T-helper 1 cell treated with Interleukin-12 subunit alpha and Interleukin-12 subunit beta and Interleukin-4 antibody, amounts not matched to agents 30 ng/mL and 1 ng/mL, for 36 hours (primary cell): ENCODE measurements around the gene GALR2. TPM values are rescaled to one million over a fixed set of nuclear protein-coding genes. Genes with fewer than 3 reads are reported as not detected.

Experiments
- intact Hi-C: fragments of 100-400 bp; cut with micrococcal nuclease; formaldehyde crosslinking; loops from one replicate; pipeline ENCODE4 v1.15.1; 2024
- total RNA-seq: library from RNA; stranded (reverse); gene quantifications from 2 replicates; pipeline ENCODE4 v1.2.3, GENCODE V29; 2022

GALR2 gene
- total RNA-seq, 1 donor from 2014 or later, result 0.86 TPM

- intact Hi-C loops, result no loop called here
Measured at GRCh38 chr17:76091526-76092286, 17.1 kb downstream of the GALR2 start.

GRCh38 chr17:76092526-76093413 lies 18.2 kb downstream of the GALR2 start:
- intact Hi-C loops, result no loop called here

- intact Hi-C loops, result no loop called here
Measured at GRCh38 chr17:76094046-76094445, 19.5 kb downstream of the GALR2 start.

DNA sequence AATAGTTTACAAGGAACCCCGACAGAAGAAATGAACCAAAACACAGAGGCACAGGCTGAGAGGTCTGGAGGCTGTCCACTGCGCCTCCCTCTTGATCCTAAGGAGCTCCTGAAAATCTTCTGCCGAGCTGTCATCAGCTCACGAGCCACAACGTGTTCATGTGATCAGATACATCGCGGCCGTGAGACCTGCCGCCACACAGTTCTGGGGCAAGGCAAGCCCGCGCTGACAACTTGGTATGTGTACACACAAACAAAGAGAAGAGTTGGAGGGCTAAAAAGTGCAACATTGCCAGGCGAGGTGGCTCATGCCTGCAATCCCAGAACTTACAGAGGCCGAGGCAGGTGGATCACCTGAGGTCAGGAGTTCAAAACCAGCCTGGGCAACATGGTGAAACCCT lies 21.4 kb downstream of the GALR2 start:
- intact Hi-C loops, result no loop called here

- intact Hi-C loops, result no loop called here
Measured at GRCh38 chr17:76097716-76098295, 23.2 kb downstream of the GALR2 start.

GRCh38 chr17:76102944-76103273 lies 28.3 kb downstream of the GALR2 start:
- intact Hi-C loops, result loop anchor here (1.0 to 10.0 kb wide), 10 partner anchors 18 to 402 kb away; partner anchors contain the start of genes ACOX1, FBF1, FOXJ1 and RHBDF2

DNA sequence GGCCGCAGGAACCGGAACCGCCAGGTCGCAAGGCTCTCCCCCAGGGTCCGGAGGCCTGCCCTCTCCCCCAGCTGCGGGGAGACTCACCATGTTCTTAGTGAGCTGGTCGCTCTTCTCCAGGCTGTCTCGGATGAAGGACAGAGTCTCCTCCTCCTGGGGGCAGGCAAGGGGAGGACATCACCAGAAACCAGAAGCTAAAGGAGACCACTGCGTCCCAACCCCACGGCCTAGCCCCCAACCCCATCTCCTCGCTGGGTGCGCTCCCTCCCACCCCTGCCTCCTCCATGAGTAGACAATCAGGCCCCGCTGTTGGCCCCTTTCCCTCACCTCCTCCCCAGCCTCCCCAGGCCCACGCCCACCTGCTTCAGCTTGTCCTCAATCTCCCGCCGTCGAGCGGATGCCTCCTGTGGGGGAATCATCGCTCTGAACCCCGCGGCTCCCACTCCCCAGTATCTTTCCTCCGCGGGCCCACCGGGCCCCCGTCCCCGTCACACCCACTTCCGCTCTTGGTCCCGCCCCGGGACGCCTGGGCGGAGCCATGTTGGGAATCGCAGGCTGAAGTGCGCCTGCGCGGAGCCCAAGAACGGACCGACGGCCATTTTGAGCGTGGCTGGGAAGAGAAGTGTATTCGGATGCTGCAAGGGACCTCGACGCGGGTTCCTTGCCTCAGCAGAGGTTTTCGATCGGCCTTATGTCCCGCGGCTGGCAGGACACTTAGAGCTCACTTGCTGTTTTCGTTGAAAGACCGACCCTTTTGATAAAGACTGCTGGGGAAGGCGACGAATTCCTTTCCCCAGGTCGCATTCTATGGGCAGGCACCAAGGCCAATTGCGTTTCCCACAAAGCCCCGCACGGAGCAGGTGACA lies 28.9 kb downstream of the GALR2 start, which contains the start of gene EXOC7:
Gene EXOC7, minus strand, starts transcription at position 514 of the 866 bp plus-strand sequence. Its CDS starts 95 bp downstream, at position 419.
- intact Hi-C loops, result loop anchor here (1.0 to 10.0 kb wide), 10 partner anchors 18 to 401 kb away; partner anchors contain the start of genes ACOX1, FBF1, FOXJ1 and RHBDF2

DNA sequence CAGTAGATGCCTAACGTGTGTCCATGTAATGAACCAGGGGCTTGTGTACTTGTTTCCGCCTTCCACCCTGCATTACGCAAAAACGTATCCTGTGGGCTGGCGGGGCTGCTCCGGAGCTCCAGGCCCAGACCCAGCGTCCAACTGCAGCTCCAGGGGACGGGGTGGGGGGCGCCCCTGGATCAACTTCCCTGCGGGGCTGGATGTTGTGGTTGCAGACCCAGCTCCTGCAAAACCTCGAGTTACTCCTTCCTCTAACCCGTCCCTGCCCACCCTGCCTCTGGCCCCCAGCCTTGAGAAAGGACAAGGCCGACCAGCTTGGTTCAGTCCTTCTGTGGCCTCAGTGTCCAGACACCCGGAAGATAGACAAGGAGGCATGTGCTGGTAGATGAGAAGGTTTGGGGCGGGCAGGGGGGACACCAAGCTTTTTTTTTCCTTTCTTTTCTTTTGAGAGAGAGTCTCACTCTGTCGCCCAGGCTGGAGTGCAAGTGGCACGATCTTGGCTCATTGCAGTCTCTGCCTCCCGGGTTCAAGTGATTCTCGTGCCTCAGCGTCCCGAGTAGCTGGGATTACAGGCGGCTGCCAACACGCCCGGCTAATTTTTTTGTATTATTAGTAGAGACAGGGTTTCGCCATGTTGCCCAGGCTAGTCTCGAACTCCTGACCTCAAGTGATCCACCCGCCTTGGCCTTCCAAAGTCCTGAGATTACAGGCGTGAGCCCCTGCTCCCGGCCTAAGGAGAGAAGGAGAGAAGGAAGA lies 29.7 kb downstream of the GALR2 start:
- intact Hi-C loops, result loop anchor here (10.0 kb wide), 1 partner anchor 400 kb away; the partner anchor contains the start of gene RHBDF2

DNA sequence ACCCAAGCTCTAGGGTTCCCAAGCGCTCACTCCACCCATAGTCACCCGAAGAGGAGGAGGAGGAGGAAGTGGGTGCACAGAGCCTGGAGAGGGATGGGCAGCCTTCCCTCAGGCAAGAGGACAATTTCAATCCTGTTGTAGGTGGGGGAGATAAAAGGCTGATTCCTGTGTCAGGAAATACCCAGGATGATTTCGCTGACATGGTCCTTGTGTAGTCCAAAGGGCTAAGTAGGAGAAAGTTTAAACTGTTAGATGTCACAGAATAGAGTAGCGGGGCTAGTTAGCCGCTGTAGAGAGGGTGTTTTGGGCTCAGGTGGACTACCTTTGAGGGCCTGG lies 30.3 kb downstream of the GALR2 start:
- intact Hi-C loops, result loop anchor here (5.0 to 10.0 kb wide), 2 partner anchors 93 to 400 kb away; partner anchors contain the start of gene RHBDF2

DNA sequence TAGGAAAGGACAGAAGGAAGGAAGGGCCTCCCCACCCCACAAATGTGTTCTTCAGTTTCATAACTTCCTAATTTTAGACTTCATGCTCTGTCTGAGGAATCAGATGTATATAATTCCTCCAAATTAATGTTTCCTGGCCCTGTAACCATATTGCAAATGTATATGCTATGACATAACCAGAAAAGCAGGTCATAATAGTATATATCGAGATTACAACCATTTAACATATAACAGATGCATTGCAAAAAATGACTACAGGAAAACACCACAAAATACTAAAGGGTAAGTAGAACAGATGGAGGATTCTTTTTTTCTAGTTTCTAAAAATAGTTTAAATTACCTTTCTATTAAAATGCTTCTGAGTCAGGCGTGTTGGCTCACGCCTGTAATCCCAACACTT lies 32.1 kb downstream of the GALR2 start:
- intact Hi-C loops, result loop anchor here (5.0 to 10.0 kb wide), 2 partner anchors 94 to 398 kb away; partner anchors contain the start of gene RHBDF2

- intact Hi-C loops, result loop anchor here (5.0 to 10.0 kb wide), 2 partner anchors 95 to 397 kb away; partner anchors contain the start of gene RHBDF2
Measured at GRCh38 chr17:76107509-76107908, 32.9 kb downstream of the GALR2 start.

GRCh38 chr17:76111956-76112355 lies 37.4 kb downstream of the GALR2 start:
- intact Hi-C loops, result no loop called here

- intact Hi-C loops, result no loop called here
Measured at GRCh38 chr17:76115138-76115754, 40.7 kb downstream of the GALR2 start.

DNA sequence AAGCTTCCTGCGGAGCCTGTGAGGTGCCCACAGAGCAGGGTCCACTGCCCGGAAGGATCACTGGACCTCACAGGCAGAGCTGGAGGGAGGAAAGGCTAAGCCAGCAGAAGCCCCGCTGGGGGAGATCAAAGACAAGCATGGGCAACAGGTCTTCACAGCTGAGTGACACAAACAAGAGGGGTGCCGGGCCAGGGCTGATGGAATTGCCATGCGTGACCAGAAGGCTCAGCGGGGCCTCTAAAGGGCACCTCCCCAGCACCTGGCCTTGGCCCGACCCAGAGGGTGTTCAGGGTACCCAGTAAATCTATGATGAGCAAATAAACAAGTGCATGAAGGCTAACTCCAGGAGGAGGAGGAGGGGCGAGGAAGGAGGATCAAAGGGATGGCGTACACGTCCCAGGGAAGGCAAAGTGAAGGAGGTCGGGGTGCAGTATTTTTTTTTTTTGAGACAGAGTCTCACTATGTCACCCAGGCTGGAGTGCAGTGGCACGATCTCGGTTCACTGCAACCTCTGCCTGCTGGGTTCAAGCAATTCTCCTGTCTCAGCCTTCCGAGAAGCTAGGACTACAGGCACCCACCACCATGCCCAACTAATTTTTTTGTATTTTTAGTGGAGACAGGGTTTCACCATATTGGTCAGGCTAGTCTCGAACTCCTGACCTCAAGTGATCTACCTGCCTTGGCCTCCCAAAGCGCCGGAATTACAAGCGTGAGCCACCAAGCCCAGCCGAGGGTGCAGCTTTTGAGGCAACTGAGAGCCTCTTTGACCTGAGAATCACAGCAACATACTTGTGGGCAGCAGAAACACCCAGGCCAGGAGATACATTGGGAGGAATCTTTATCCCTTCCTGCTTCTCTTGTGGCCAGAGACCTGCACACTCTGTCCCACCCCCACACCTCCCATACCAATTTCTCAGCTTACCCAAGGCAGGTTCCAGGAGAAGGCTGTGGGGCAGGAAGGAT lies 45.1 kb downstream of the GALR2 start:
- intact Hi-C loops, result no loop called here

- intact Hi-C loops, result loop anchor here (1.0 kb wide), 4 partner anchors 17 to 179 kb away; partner anchors contain the start of gene EXOC7
Measured at GRCh38 chr17:76120658-76121008, 46.1 kb downstream of the GALR2 start.

GRCh38 chr17:76121932-76122430 lies 47.4 kb downstream of the GALR2 start:
- intact Hi-C loops, result loop anchor here (1.0 kb wide), 4 partner anchors 19 to 177 kb away; partner anchors contain the start of gene EXOC7

DNA sequence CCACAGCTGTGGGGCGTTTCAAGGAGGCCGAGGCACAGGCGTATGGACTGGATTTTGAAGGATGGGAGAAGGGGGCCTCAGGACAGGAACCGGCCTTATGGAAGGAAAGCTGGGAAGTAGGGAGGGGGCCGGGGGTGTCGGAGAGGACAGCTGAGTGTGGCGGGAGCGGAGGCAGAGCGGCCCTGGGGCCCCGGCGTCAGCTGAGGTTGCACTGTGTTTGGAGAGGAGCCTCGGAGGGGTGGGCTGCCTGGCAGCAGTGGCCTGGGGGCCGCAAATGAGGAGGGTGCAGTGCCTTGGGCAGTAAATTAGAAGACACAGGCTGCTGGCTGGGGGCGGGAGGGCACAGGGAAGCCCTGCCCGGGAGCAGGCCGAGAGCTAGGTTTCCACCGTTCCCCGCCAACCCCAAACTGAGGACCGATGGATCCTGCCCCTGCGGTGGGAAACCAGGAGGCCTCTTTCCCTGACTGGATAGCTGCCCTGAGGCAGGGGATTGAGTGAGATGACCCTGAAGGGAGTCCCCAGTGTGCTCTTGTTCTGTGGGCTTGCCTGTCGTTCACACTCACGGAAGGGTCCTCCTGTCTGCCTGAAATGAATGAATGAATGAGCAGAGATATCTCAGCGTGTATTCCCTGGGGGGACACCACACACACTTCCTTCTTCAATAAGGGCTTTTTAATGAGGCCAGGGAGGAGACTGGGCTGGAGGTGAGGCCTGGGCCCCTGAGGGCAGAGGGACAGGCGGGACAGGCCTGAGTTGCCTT lies 48.0 kb downstream of the GALR2 start:
- intact Hi-C loops, result no loop called here
